ENCODE data around the gene SLC24A3.

The SLC24A3 gene

DNA sequence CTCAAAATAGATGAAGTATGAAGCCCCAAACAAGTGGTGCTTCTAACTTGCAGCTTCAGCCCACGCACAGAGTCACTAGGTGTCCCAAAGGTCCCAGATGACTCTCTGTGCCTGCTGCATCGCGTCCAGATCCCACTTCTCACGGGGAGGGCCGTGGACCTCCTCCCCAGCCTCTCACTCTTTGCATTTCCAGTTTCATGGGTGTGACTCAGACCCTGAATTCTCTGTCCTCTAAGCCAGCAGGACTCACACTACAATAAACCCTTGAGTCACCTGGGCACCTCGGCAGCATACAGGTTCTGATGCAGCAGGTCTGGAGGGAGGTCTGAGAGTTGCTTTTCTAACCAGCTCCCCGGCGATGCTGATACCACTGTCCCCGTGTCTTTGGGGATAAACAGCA, 431.6 kb downstream of the SLC24A3 start:
- no peaks in the 10 kb centered on the region for H3K36me3 ChIP-seq (ENCODE audit: control insufficient read depth, insufficient read depth, low read length)
- H3K27me3 ChIP-seq (ENCODE audit: control insufficient read depth, insufficient read depth, low read length): no peaks in the 10 kb centered on the region
- no peaks in the 10 kb centered on the region for H3K9me3 ChIP-seq (ENCODE audit: control insufficient read depth, insufficient read depth, low read depth, low read length)
- no peak overlapping the region for H3K4me3 ChIP-seq (ENCODE audit: low read depth, low read length)
- H3K4me1 ChIP-seq (ENCODE audit: control insufficient read depth, insufficient read depth, low read length): 0 out of 2 replicates have a peak, but pooled peaks cover 4% of the 10 kb centered on the region
- H3K9ac ChIP-seq (ENCODE audit: low read length): no peak overlapping the region
- no peak overlapping the region for H3K27ac ChIP-seq (ENCODE audit: low read depth, low read length)

DNA sequence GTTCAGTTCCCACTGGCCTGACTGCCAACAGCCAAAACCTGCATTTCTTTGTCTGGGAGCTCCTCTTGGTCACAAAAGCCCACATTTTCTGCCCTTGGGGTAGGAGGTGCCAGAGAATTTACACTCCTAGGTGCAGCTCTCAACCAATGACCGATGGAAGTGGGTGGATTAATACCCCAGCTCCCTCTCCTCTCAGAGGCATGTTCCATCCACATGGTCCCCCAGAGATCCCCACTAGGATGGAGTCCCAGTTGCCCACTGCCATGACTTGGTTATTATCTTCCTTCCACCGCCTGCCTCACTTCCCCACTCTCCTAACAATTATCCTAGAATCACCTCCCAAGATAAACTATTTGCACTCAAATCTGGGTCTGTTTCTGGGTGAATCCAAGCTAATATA, 434.5 kb downstream of the SLC24A3 start:
- H3K27ac ChIP-seq (ENCODE audit: low read depth, low read length): no peak overlapping the region
- H3K9ac ChIP-seq (ENCODE audit: low read length): no peak overlapping the region
- H3K36me3 ChIP-seq (ENCODE audit: control insufficient read depth, insufficient read depth, low read length): no peaks in the 10 kb centered on the region
- H3K4me3 ChIP-seq (ENCODE audit: low read depth, low read length): no peak overlapping the region
- H3K4me1 ChIP-seq (ENCODE audit: control insufficient read depth, insufficient read depth, low read length): 0 out of 2 replicates have a peak, but pooled peaks cover 4% of the 10 kb centered on the region
- H3K27me3 ChIP-seq (ENCODE audit: control insufficient read depth, insufficient read depth, low read length): no peaks in the 10 kb centered on the region
- 0 out of 2 replicates have a peak, but pooled peaks cover 2% of the 10 kb centered on the region for H3K9me3 ChIP-seq (ENCODE audit: control insufficient read depth, insufficient read depth, low read depth, low read length)

DNA sequence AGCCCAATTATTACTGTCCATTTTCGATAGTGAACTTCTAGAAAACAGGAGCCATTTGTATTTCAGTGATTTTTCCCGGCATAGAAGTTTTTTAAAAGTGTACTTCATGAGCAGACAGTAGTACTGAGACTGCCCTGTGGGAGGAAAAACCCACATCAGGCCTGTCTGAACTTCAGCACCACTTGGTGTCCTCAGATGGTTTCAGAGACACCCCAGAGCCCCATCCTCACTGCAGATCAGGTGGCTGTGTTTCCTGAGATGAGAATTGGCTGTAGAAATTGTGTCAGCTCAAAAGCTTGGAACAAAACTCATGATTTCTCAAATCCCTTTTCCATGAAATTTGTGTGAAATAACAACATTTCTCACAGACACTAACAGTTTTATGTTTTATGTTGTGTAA, 435.6 kb downstream of the SLC24A3 start:
- Histone ChIP-seq H3K27me3 (ENCODE audit: control insufficient read depth, insufficient read depth, low read length) (no peaks in the 10 kb centered on the region), H3K4me3 (ENCODE audit: low read depth, low read length) (no peak overlapping the region), H3K9me3 (ENCODE audit: control insufficient read depth, insufficient read depth, low read depth, low read length) (0 out of 2 replicates have a peak, but pooled peaks cover 2% of the 10 kb centered on the region), H3K4me1 (ENCODE audit: control insufficient read depth, insufficient read depth, low read length) (0 out of 2 replicates have a peak, but pooled peaks cover 8% of the 10 kb centered on the region), H3K27ac (ENCODE audit: low read depth, low read length) (no peak overlapping the region), H3K9ac (ENCODE audit: low read length) (no peak overlapping the region), H3K36me3 (ENCODE audit: control insufficient read depth, insufficient read depth, low read length) (no peaks in the 10 kb centered on the region)

DNA sequence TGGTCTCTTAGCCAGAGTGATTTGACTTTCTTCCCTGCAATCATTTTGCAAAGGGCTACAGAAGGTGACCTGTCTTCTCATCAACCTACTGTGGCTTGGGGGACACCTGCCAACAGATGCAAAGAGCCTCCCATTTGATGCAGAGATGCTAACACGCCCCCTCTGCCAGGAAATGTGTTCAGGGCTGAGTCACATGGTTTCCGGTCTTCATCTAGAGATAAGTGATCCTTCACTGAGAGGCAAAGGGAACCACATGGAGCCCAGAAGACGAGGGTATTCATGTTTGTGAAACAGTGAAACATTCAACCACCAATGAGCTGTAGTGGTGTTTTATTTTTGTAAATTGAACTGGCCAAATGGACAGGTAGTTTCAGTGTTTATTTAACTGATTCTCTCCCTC, 436.6 kb downstream of the SLC24A3 start:
- 0 out of 2 replicates have a peak, but pooled peaks cover 7% of the 10 kb centered on the region for H3K4me1 ChIP-seq (ENCODE audit: control insufficient read depth, insufficient read depth, low read length)
- H3K27me3 ChIP-seq (ENCODE audit: control insufficient read depth, insufficient read depth, low read length): no peaks in the 10 kb centered on the region
- H3K9me3 ChIP-seq (ENCODE audit: control insufficient read depth, insufficient read depth, low read depth, low read length): 0 out of 2 replicates have a peak, but pooled peaks cover 2% of the 10 kb centered on the region
- H3K36me3 ChIP-seq (ENCODE audit: control insufficient read depth, insufficient read depth, low read length): no peaks in the 10 kb centered on the region
- H3K9ac ChIP-seq (ENCODE audit: low read length): no peak overlapping the region
- H3K27ac ChIP-seq (ENCODE audit: low read depth, low read length): no peak overlapping the region
- no peak overlapping the region for H3K4me3 ChIP-seq (ENCODE audit: low read depth, low read length)

DNA sequence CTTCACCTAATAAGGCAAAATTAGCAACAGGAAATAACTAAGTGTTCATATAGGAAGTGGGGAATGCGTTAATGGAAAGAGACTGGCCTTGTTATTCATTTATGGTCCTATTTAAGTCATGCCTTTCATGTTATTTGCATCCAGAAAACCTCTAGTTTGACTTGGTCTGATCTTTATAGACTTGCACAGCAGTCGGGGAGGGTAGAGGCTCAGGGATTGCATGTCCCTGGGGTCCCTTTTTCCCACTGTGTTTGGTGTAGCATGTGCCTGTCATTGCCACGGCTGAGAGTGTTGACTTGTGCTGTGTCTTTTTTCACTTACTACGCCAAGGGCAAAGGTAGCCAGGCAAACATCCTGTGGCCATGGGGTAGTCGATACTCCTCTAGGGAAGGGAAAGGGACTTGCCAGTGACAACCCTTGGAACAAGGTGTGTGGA, 440.2 kb downstream of the SLC24A3 start:
- 0 out of 2 replicates have a peak, but pooled peaks cover 4% of the 10 kb centered on the region for H3K4me1 ChIP-seq (ENCODE audit: control insufficient read depth, insufficient read depth, low read length)
- H3K9ac ChIP-seq (ENCODE audit: low read length): no peak overlapping the region
- H3K27me3 ChIP-seq (ENCODE audit: control insufficient read depth, insufficient read depth, low read length): no peaks in the 10 kb centered on the region
- H3K4me3 ChIP-seq (ENCODE audit: low read depth, low read length): no peak overlapping the region
- no peaks in the 10 kb centered on the region for H3K36me3 ChIP-seq (ENCODE audit: control insufficient read depth, insufficient read depth, low read length)
- H3K9me3 ChIP-seq (ENCODE audit: control insufficient read depth, insufficient read depth, low read depth, low read length): 0 out of 2 replicates have a peak, but pooled peaks cover 2% of the 10 kb centered on the region
- H3K27ac ChIP-seq (ENCODE audit: low read depth, low read length): no peak overlapping the region

DNA sequence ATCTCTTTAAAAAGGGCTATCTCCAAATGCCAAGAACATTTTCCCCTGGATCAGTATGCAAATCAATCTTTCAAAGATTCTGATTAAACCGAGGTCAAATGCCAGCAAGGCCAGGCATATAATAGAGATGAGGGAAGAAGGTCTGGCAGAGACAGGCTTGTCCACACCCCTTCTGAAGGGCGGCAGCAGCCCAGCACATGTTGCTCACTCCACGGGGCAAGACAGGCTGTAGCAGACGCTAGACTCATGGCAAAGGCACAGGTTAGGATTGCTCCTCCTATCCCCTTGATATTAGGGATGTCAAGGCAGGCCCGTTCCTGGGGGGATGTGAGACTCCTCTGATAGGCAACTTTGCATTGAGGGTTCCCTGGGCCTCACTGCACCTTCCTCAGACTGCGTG, 440.9 kb downstream of the SLC24A3 start:
- Histone ChIP-seq H3K36me3 (ENCODE audit: control insufficient read depth, insufficient read depth, low read length) (no peaks in the 10 kb centered on the region), H3K27ac (ENCODE audit: low read depth, low read length) (no peak overlapping the region), H3K27me3 (ENCODE audit: control insufficient read depth, insufficient read depth, low read length) (no peaks in the 10 kb centered on the region)

DNA sequence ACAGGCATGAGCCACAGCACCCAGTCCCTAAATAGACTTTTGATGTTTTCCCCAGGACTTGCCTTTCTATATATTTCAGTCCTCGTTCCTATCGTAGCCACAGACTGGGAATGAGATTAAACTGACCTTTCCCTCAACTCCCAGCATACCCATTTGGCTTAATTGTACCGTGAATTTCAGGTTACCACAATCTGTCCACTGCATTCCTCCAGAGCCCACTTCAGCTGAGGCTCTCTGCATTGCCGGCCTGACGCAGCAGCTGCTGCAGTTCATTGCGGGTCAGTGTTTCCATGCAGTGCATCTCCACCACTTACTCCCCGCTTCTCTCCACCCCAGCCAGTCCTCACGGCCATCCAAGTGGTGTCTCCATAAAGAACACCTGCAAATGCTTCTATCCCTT, 442.5 kb downstream of the SLC24A3 start:
- Histone ChIP-seq H3K27me3 (ENCODE audit: control insufficient read depth, insufficient read depth, low read length) (no peaks in the 10 kb centered on the region), H3K27ac (ENCODE audit: low read depth, low read length) (no peak overlapping the region), H3K9ac (ENCODE audit: low read length) (no peak overlapping the region), H3K36me3 (ENCODE audit: control insufficient read depth, insufficient read depth, low read length) (no peaks in the 10 kb centered on the region), H3K4me1 (ENCODE audit: control insufficient read depth, insufficient read depth, low read length) (0 out of 2 replicates have a peak, but pooled peaks cover 4% of the 10 kb centered on the region), H3K4me3 (ENCODE audit: low read depth, low read length) (no peak overlapping the region), H3K9me3 (ENCODE audit: control insufficient read depth, insufficient read depth, low read depth, low read length) (0 out of 2 replicates have a peak, but pooled peaks cover 2% of the 10 kb centered on the region)

More for the DNA sequence above, 440.9 kb downstream of the SLC24A3 start:
- Histone ChIP-seq H3K9me3 (ENCODE audit: control insufficient read depth, insufficient read depth, low read depth, low read length) (0 out of 2 replicates have a peak, but pooled peaks cover 2% of the 10 kb centered on the region), H3K9ac (ENCODE audit: low read length) (no peak overlapping the region), H3K4me3 (ENCODE audit: low read depth, low read length) (no peak overlapping the region), H3K4me1 (ENCODE audit: control insufficient read depth, insufficient read depth, low read length) (0 out of 2 replicates have a peak, but pooled peaks cover 4% of the 10 kb centered on the region)

DNA sequence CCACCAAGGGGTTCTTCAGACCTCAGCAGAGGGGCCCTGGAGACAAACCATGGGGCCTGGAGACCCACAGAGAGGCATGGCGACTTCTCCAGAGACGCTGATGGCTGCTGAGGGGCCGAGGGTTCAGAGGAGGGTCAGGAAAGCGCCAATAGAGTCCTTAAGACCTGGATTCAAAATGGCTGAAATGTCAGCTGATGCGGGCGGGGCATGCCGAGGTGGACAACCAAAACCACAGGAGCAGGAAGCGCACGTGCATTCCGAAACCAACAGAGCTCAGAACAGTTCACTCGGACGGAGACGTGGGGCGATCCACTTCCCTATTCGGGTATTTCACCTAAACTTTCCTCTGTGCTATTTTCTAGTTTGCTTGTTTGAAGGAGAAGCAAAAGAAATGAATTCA, 445.7 kb downstream of the SLC24A3 start:
- Histone ChIP-seq H3K4me3 (ENCODE audit: low read depth, low read length) (no peak overlapping the region), H3K9ac (ENCODE audit: low read length) (no peak overlapping the region), H3K9me3 (ENCODE audit: control insufficient read depth, insufficient read depth, low read depth, low read length) (no peaks in the 10 kb centered on the region), H3K27ac (ENCODE audit: low read depth, low read length) (no peak overlapping the region), H3K36me3 (ENCODE audit: control insufficient read depth, insufficient read depth, low read length) (no peaks in the 10 kb centered on the region), H3K27me3 (ENCODE audit: control insufficient read depth, insufficient read depth, low read length) (peaks cover 6% of the 10 kb centered on the region; the same call in 1 of the 2 replicates), H3K4me1 (ENCODE audit: control insufficient read depth, insufficient read depth, low read length) (peaks cover 7% of the 10 kb centered on the region; the same call in 1 of the 2 replicates)

DNA sequence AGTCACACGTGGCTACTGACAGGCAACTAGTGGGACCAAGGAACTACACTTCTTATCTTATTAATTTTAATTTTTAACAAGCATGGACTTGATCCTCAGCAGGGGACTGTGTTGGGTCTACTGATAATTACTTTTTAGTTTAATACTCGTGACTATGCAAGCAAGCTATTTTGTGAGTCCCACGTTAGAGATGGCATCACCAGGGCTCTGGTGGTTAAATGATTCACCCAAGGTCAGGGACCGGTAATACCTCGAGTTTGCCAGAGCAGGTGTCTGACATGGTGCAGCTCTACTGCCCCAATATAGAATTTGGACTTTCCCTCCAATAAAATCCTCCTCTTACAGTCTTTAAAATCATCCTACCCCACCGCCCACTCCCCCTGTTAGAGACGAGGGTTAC, 447.0 kb downstream of the SLC24A3 start:
- H3K27ac ChIP-seq (ENCODE audit: low read depth, low read length): no peak overlapping the region
- no peak overlapping the region for H3K9ac ChIP-seq (ENCODE audit: low read length)
- peaks cover 10% of the 10 kb centered on the region; the same call in 1 of the 2 replicates for H3K27me3 ChIP-seq (ENCODE audit: control insufficient read depth, insufficient read depth, low read length)
- no peaks in the 10 kb centered on the region for H3K9me3 ChIP-seq (ENCODE audit: control insufficient read depth, insufficient read depth, low read depth, low read length)
- peaks cover 7% of the 10 kb centered on the region; the same call in 1 of the 2 replicates for H3K4me1 ChIP-seq (ENCODE audit: control insufficient read depth, insufficient read depth, low read length)
- no peak overlapping the region for H3K4me3 ChIP-seq (ENCODE audit: low read depth, low read length)
- no peaks in the 10 kb centered on the region for H3K36me3 ChIP-seq (ENCODE audit: control insufficient read depth, insufficient read depth, low read length)

DNA sequence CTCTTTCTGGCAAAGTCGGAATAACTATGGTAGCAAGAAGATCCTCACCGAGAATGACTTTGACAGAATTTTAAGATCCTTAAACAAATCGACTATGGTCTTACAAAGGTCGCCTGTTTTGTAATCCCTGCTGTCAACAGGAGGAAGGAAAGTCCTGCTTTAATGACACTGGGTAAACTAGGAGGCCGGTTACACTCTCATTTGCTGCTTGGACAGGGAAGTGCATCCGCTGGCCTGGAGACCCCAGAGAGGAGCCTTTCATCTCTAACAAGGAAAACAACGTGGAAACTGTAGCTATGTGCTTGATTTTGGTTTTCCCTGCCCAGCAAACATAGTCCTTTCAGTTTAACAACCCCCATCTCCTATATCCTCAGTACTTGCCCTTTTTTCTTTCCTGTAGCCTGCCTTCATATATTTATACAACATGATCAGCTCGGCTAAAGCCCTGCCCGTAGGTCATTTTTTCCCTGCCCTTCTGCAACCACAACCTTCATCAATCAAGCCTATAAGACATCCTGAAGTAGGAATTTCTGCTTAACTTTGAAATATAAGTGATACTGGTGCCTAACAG, 448.5 kb downstream of the SLC24A3 start:
- Histone ChIP-seq H3K9ac (ENCODE audit: low read length) (no peak overlapping the region), H3K27me3 (ENCODE audit: control insufficient read depth, insufficient read depth, low read length) (peaks cover 10% of the 10 kb centered on the region; the same call in 1 of the 2 replicates), H3K4me1 (ENCODE audit: control insufficient read depth, insufficient read depth, low read length) (peaks cover 7% of the 10 kb centered on the region; the same call in 1 of the 2 replicates), H3K27ac (ENCODE audit: low read depth, low read length) (no peak overlapping the region), H3K9me3 (ENCODE audit: control insufficient read depth, insufficient read depth, low read depth, low read length) (no peaks in the 10 kb centered on the region), H3K36me3 (ENCODE audit: control insufficient read depth, insufficient read depth, low read length) (no peaks in the 10 kb centered on the region), H3K4me3 (ENCODE audit: low read depth, low read length) (no peak overlapping the region)
